DMS 273 (cell line): ENCODE data around the gene PRPF40B.
A peak's percentile ranks its signal among the peaks of the same experiment; 100 is the strongest.

Experiments
- DNase-seq: peaks from one replicate; lab custom pipeline; 2025; ENCODE audit not compliant: unreplicated experiment; lab: John Stamatoyannopoulos, UW

PRPF40B gene

DNA sequence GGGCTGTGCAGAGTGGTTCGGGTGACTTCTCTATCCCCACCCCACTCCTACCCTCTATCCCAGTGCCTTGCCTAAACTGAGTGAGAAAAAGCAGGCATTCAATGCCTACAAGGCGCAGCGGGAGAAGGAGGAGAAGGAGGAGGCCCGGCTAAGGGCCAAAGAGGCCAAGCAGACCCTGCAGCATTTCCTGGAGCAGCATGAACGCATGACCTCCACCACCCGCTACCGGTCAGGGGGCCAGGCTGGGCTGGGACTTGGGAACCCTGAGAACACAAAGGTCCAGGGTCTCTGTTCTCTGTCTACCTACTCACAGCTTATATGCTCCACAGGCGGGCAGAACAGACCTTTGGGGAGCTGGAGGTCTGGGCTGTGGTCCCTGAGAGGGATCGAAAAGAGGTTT lies 11.7 kb downstream of the PRPF40B start:
- no peak for DNase-seq

DNA sequence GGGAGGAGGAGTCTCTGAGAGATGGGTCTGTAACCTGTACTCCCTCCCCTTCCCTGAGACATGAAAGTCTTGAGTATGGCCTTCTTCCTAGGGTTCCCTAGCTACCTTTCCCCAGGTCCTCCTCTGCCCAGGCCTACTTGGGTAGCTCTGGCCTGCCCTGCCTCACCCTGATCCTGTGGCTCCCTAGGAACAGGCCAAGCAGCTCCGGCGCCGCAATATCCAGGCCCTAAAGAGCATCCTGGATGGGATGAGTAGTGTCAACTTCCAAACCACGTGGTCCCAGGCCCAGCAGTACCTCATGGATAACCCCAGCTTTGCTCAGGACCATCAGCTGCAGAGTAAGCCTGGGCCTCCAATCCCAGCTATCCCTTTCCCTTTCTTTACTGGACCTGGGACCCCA lies 12.3 kb downstream of the PRPF40B start:
- no peak for DNase-seq

DNA sequence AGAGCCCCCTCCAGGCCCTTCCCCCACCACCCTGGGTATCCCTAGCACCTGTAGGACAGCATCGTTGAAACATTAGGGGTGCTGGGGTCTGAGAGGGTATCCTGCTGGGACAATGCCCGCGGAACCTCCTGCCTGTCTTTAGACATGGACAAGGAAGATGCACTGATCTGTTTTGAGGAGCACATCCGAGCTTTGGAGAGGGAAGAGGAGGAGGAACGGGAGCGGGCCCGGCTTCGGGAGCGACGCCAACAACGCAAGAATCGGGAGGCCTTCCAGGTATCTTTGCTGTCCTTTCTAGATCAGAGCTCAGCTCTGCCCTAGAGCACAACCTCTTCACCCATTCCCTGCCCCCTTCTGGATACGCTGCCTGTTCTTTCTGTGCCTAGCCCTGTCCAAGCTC lies 13.2 kb downstream of the PRPF40B start:
- no peak for DNase-seq

DNA sequence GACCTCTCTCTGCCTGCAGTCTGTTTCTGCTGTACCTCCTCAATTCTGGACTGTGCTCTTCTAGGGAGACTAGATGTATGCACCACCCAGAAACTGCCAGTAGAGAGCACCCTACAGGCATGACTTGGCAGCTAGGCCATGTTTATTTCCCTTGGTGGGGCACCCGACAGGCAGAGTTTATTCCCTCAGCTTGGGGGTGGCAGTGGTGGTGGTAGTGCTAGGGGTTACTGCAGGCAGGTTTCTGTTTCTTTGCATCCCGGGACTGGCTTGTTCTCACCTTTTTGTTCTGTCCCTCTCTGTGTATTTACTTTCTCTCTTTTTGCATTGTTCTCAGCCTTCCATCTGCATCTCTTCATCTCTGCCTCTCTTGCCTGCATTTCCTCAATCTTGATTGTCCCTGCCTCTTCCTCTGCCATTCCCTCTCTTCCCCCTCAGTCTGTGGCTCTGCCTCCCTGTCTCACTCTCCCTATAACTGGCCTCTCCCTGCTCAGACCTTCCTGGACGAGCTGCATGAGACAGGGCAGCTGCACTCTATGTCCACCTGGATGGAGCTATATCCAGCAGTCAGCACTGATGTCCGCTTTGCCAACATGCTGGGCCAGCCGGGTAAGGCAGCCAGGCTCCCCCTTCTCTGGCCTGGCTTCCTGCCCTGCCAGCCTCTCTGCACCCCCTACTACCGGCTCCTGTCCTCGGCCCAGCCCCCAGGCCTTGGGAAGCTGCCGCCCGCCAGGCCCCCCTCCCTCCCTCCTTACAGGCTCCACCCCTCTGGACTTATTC lies 13.8 kb downstream of the PRPF40B start:
- peak; percentile 73 for DNase-seq

DNA sequence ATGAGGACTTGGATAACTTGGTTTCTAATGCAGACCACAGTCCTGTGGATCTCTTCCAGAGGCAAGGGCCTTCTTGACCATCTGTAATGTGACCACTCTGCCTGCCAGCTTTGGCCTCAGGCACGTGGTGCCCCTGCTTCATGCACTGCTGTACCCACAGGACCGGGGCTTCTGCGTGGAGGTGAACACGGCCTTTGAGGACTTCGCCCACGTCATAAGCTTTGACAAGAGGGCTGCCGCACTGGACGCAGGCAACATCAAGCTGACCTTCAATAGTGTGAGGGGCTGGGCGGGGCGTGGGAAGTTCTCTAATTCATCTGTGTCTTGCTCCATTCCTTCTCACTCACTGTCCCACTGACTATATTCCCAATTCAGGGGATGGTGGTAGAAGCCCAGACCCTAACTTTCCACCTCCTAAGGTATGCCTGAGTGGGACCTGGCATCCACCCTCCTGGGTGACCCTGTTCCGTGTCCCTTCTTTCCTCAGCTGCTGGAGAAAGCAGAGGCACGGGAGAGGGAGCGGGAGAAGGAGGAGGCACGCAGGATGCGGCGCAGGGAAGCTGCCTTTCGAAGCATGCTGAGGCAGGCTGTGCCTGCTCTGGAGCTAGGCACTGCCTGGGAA lies 18.5 kb downstream of the PRPF40B start:
- DNase-seq = no peak

DNA sequence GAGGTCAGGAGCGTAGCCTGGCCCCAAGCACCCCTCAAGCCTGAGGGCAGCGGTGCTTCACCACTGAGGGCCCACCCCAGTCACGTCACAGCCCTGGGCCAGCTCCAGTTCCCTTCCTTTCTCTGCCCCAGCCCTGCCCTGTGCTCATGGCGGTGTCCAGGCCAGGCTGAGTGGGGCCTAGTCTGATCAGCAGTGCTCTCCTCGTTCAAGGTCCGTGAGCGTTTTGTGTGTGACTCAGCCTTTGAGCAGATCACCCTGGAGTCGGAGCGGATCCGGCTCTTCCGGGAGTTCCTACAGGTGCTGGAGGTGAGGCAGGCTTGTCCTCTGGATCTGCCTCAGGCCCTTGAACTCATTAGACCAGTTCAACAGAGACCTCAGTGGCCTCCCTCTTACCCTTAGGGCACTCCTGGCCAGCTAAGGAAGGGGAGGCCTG lies 19.0 kb downstream of the PRPF40B start:
- no peak for DNase-seq

DNA sequence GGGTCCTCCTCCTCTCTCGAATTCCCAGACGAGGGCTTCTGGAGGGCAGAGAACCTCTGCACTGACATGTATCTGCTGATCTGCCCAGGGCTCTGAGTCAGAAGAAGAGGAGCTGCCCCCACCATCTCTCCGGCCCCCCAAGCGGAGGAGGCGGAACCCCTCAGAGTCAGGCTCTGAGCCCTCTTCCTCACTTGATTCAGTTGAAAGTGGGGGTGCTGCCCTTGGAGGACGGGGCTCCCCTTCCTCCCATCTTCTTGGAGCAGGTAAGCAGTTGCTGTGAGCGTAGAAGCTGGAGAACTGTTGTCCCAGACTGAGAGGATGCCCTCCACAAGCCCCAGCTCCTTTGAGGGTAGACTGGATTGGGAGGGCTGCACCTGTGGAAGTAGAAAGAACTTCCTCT lies 19.8 kb downstream of the PRPF40B start:
- DNase-seq = no peak

DNA sequence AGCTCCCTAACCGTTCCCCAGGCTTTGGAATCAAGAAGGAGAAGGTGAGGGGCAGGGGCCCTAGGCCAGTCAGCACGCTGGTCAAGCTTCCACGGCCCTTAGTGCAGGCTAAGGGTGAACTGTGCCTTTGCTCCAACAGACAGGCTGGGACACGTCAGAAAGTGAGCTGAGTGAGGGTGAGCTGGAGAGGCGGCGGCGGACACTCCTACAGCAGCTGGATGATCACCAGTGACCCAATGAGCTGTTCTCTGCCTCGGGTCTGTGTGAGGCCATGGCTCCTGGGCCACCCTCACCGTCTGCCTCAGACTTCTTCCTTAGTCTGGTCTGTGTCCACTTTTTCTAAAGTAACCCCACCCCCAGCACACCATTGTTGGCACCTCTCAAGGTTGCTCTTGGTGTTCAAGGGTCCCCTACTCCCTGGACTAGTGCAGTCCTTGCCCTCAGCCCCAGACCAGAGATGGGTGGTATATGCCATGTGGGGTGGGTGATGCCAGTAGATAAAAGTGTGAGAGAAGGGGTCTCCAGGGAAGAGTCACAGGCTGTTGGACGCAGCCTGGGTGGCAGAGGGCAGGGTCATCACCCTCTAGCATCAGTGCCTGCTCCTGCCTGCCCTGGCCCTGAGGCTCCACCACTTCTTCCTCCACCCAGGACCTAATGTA lies 20.7 kb downstream of the PRPF40B start:
- no peak for DNase-seq

DNA sequence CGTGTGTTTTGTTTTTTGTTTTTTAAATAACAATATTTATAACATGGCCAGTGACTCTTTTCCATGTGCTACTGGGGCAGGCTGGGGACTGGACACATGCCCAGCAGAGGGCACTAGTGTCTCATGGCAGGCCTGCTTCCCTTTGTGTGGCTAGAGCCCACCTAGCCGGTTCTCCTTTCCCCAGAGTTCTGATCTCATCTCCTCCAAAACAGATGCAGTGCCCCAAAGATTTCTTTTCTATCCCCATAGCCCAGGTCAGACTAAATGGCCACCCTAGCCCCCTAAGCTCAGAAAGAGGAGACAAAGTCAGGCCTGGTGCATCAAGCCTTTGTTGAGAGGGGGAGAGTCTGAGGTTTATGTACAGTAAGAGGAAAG lies 21.2 kb downstream of the PRPF40B start:
- peak; percentile 78 for DNase-seq

DNA sequence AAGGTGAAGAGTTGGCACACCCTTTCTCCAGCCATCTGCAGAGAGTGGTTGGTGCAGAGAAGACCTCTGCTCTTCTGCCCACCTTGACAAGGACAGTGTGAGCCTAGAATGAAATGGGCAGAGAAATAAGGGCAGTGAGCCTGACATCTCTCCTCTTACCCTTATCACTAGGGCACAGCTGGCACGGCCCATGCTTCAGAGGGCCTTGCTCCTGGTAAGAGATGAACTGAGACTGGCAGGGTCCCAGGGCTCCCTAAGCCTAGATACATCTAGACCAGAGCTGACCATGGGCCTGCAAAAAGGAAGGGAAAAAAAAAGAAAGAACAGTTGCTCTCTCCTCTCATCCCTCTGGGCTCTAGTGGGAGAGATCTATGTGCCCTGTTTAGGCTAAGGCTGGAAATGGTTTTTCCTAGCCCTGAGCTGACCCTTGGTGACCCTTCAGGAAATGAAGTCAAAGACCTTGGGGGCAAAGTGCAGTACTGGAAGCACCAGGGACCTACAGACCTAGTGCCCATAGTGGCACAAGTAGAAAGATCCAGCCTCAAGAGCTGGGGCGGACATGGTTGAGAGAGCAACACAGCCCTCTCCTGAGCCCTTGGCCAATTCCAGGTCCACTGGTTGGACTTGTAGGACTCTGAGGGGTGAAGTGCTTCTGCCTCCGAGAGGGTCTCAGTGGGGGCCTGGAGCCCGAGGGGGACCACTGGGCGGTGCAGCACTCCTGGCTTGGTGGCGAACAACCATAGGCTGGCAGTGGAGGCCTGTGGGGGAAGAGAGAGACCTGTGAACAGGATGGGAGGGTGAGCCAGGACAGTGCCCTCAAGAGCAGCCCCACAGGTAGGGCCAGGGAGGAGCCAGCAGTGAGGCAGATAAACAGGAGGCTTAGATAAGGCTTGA lies 22.0 kb downstream of the PRPF40B start:
- no peak for DNase-seq

DNA sequence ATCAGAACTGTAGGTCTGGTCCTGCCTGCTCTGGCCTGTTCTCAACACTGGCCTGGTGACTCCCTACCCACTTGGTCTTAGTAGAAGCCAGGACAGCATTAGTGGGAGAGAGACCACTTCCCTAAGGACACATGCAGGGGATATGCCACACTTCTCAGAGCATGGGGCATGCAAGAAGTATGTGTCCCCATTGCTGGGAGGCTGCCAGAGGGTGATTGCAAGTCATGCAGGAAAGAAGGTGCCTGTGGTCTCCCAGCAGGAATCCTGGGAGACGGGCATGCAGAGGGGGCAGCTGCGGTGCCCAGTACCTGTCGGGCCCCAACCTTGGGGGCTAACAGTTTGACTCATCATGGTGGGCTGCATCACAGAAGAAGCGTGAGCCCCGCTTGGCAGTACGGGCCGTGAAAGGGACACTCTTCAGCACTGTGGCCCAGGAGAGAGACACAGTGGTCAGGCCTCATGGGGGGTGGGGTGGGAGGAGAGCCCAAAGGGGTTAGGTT lies 23.0 kb downstream of the PRPF40B start:
- no peak for DNase-seq

DNA sequence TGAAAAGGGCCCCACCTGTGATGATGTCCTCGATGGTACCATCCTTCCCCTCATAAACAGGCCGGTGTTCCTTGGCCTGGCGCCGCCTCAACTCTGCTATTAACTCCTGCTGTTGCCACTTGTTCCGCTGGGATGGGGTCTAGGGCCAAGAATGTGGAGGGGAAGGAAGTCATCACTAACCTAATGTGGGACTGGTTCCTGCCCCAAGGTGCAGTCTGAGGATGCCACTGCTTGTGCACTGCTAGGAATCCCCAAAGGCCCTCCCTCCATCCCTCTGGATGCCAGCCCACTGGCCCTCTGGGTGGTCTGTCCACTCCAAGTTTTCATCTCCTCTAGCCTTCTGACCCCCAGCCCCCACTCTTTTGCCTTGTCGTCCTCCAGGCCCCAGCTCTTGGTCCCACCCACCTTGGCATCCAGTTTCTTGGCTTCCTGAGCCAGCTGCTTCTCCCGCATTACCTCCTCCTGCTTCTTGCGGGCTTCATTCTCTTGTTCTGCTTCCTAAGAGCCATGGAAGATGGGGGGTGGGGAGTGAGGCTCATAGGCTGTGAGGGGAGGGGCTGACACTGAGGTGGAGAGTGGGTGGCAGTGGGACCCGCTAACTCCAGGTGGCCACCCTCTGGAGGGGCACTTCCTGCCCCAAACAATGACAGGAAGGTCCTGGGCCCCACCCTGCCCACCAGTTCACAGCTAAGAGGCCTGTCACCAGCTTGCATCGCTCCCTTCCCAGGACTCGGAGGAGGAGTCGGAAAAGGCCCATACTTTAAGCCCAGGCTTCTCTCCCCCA lies 23.7 kb downstream of the PRPF40B start:
- no peak for DNase-seq

DNA sequence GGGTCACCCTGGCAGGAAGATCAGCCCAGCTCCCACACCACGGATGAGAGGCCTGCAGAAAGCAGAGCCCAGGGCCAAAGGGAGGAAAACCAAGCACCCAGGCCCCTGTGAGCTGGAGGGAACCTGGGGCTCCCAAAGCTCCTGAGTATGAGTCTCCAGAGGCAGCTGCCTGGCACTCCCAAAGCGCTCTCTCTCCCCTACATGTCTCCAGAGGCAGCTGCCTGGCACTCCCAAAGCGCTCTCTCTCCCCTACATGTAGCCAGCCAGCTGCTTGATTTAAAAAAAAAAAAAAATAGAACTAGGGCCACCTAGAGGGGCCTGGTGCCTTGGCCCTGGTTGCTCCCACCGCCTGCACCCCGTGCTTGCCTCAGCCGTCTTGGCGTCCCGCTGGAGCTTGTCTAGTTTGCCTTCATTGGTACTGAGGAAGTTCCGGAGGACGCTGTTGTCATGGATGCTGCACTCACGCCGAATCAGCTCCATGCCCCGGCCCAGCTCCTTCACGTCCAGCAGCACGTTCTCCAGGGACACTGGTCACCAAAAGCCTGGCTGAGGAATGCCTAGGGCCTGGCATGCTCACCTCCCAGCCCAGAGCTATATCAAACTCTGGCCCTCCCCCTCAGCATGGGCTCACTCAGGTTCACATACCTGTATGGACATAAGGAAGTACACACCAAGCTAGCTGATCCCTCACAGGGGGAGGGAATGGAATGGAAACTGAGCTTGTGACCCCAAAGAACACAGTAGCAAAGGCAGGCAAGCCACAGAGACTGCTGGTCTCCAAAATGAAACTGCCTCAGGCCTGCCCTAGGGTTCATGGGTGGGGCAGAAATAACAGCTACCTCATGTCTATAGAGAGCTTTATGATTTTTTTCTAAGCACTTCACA lies 24.7 kb downstream of the PRPF40B start:
- no peak for DNase-seq

DNA sequence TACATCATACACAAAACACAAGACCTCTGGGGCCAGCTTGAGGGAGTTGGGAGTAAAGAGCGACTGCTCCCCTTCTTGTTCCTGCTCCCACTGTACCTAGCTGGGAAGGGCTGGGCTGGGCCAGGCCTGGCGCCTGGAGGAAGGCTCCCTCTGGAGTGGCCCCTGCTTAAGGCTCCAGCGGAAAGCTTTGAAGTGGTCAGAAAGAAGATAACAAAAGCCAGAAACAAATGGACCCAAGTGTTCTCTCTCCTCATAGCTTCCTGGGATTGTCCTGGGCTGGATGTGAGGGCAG lies 25.3 kb downstream of the PRPF40B start:
- no peak for DNase-seq

DNA sequence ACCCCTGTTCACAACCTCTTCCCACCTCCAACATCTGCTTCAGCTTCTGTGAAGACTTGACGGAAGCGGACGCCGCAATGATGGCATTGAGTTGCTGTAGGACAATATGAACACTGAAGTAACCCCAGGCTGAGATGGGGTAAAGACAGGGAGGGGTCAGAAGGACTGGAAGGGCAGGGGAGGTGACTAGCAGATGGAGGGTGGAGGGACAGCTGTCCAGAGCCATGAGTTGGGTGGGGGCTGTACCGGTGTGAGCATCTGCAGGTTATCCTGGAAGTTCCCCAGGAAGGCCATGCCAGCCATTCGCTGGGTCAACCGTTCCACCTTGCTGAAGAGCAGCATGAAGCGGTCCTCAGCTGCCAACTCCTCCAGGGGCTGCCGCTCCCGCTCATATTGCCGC lies 26.1 kb downstream of the PRPF40B start:
- DNase-seq = no peak

DNA sequence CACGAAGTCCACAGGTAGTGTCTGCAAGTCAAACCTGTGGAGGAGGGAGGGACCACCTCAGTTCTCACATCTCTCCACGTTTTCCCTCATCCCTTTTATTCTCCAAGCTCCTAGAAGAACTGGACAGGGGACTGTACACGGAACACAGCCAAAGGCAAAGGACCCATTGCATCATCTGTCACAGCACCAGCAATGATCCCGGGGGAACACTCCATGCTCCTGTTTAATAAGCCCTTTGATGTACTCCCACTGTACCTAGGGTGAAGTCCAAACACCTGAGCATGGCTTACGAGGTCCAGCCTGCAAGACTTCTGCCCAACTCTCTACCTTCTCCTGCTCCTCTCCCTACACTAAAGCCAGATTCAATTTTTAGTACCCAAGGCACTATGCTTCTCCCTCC lies 26.5 kb downstream of the PRPF40B start:
- no peak for DNase-seq

DNA sequence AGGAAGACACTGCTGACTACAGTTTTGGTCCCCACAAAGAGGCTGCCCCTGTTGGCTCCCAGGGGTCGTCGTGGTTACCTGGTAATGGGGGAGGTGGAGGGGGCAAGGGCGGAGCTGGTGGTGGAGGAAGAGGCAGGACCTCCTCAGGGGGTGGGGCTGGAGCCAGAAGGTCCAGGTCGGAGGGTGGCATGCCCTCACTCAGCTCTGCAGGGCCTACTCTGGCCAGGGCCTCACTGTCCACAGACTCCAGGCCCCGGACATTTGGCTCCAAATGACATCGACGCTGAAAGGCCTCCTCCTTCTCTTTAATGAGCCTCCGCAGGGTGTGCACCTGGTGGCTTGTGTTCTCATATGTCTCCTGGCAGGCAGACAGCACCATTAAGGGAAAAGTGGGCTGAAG lies 28.5 kb downstream of the PRPF40B start:
- DNase-seq = no peak

DNA sequence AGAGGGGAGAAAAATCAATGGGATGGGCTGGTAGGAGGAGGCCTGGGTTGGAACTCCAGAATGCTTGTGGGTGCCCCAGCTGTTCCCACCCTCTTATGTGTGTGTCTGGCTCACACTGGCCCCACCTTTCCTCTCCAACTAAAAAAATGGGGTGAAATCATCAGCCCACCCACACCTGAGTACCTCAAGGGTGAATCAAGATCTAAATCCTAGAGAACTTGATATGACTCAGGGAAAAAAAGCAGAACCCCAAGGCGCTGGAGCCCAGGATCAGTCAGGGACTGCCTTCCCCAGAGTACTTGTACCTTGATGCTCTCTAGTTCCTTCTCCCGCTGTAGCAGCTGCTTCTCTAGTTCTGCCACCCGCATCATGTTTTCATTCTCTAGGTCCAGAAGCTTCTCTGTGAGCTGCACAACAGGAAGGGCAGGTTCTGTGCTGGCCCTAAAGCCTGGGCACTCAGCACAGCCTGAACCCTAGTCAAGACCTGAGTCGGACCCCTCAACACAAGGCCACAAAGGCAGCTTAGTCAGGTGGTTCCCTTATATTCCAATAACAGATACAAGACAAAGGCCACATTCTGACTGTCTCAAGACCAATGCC lies 29.7 kb downstream of the PRPF40B start:
- no peak for DNase-seq

DNA sequence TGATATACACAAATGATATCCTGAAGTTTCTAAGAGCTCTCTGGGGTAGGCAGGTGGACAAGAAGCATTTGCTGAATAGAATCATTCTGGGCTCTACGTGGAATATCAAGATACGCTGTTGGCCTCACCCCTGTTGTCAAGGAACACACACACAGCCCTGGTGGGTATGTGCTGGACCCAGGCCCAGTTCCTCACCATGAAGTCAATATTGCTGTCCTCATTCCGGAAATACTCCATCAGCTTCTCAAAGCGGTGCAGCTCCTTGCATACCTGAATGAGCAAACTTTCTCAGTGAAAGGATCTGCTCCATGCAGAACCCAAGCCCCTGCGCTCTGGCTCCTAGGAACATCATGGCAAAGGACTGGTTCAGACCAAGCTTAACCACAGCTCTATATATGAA lies 31.4 kb downstream of the PRPF40B start:
- DNase-seq = no peak
